ENCODE data around the gene RPL9.

GRCh38 chr4:39504538-39504937, 45.8 kb upstream of the RPL9 start:
- TF ChIP-seq CTCF (conservative IDR thresholded peaks at IDR 0.05; ENCODE audit: low read depth in 2 of 2): no peak
- TF ChIP-seq REST (IDR thresholded peaks at IDR 0.05; ENCODE audit: unreplicated experiment): no peak
- TF ChIP-seq EZH2phosphoT487 (IDR thresholded peaks at IDR 0.05; ENCODE audit: unreplicated experiment): no peak
- TF ChIP-seq JUNB (IDR thresholded peaks at IDR 0.05; ENCODE audit: unreplicated experiment): no peak
- no peak for TF ChIP-seq ETS1 (IDR thresholded peaks at IDR 0.05)
- TF ChIP-seq STAT1 (IDR thresholded peaks at IDR 0.05; ENCODE audit: unreplicated experiment): no peak
- TF ChIP-seq EZH2 (IDR thresholded peaks at IDR 0.05; ENCODE audit: low read depth, unreplicated experiment): no peak

All from GM23338 (cell line).